ENCODE measurements around the gene KLK7.

Gene KLK7

GRCh38 chr19:50931023-50931422 is 52.7 kb downstream of the KLK7 start:
- DNase-seq: no peak

GRCh38 chr19:50928831-50929230 is 54.9 kb downstream of the KLK7 start:
- no peak for DNase-seq
